ENCODE results near the gene TBC1D22A.

- TF ChIP-seq CTCF (IDR thresholded peaks at IDR 0.05) (no peak), POLR2A (IDR thresholded peaks at IDR 0.05) (no peak)
Observed at GRCh38 chr22:47030143-47030661, 267.8 kb downstream of the TBC1D22A start.

All from right lobe of liver (tissue), 4 donors.